Loucy (cell line): ENCODE results near the gene TRAPPC6A.

Experiments used
- H2AFZ ChIP-seq: fragments of 200-600 bp; sonication (generic); 2 replicates; pipeline ENCODE4 v1.6.0; 2016; ENCODE audit warnings: antibody characterized with exemption, mild to moderate bottlenecking, low read length, moderate library complexity
- H3F3A ChIP-seq: fragments of 200-600 bp; 2 replicates; pipeline ENCODE4 v1.6.0; 2016; ENCODE audit warnings: antibody characterized with exemption, low read depth, mild to moderate bottlenecking
- H3K27me3 ChIP-seq: fragments of 200-600 bp; sonication (generic); 2 replicates; pipeline ENCODE4 v1.6.1; 2014; ENCODE audit warnings: low read length, mild to moderate bottlenecking; ENCODE audit not compliant: insufficient read depth, poor library complexity, severe bottlenecking
- H3K36me3 ChIP-seq: fragments of 200-600 bp; sonication (generic); 2 replicates; pipeline ENCODE4 v1.6.1; 2016; ENCODE audit warnings: low read length; ENCODE audit not compliant: insufficient read depth
- H3K4me1 ChIP-seq: fragments of 200-600 bp; sonication (generic); 2 replicates; pipeline ENCODE4 v1.5.1; 2014; ENCODE audit warnings: low read length, mild to moderate bottlenecking; ENCODE audit not compliant: insufficient read depth, poor library complexity, severe bottlenecking
- H3K4me2 ChIP-seq: fragments of 200-600 bp; sonication (generic); 2 replicates; pipeline ENCODE4 v1.6.0; 2014; ENCODE audit warnings: antibody characterized with exemption, low read length, low read depth, mild to moderate bottlenecking; ENCODE audit not compliant: poor library complexity, severe bottlenecking
- H3K4me3 ChIP-seq: fragments of 200-600 bp; sonication (generic); 2 replicates; pipeline ENCODE4 v1.5.1; 2014; ENCODE audit warnings: low read length, mild to moderate bottlenecking, mixed read lengths; ENCODE audit not compliant: poor library complexity, severe bottlenecking
- H3K79me2 ChIP-seq: fragments of 200-600 bp; sonication (generic); 2 replicates; pipeline ENCODE4 v1.6.1; 2014; ENCODE audit warnings: low read length; ENCODE audit not compliant: insufficient read depth
- H3K9ac ChIP-seq: fragments of 200-600 bp; sonication (generic); 2 replicates; pipeline ENCODE4 v1.6.0; 2014; ENCODE audit warnings: mild to moderate bottlenecking, low read depth, low read length, moderate library complexity; ENCODE audit not compliant: poor library complexity, severe bottlenecking
- H3K9me2 ChIP-seq: fragments of 200-600 bp; sonication (generic); replicated peaks from 2 replicates; pipeline ENCODE4 v1.6.1; 2016; ENCODE audit warnings: low read depth, low read length, mixed read lengths
- H3K9me3 ChIP-seq: fragments of 200-600 bp; sonication (generic); 2 replicates; pipeline ENCODE4 v1.6.1; 2014; ENCODE audit warnings: mild to moderate bottlenecking, antibody characterized with exemption, low read length, low read depth; ENCODE audit not compliant: insufficient read depth
- H4K20me1 ChIP-seq: fragments of 200-600 bp; sonication (generic); 2 replicates; pipeline ENCODE4 v1.6.0; 2014; ENCODE audit warnings: antibody characterized with exemption, low read length, mild to moderate bottlenecking; ENCODE audit not compliant: insufficient read depth, poor library complexity, severe bottlenecking
- EZH2phosphoT487 ChIP-seq: fragments of 200-600 bp; IDR thresholded peaks from 2 replicates; pipeline ENCODE4 v1.6.1; 2018; ENCODE audit warnings: antibody characterized with exemption, mild to moderate bottlenecking, moderate library complexity, borderline replicate concordance
- TF ChIP-seq, protein P1 (sequence below): fragments of 200-600 bp; sonication (generic); conservative IDR thresholded peaks from 2 replicates; pipeline ENCODE4 v1.5.1; 2014; ENCODE audit warnings: mild to moderate bottlenecking, antibody characterized with exemption, low read length

The TRAPPC6A gene

DNA sequence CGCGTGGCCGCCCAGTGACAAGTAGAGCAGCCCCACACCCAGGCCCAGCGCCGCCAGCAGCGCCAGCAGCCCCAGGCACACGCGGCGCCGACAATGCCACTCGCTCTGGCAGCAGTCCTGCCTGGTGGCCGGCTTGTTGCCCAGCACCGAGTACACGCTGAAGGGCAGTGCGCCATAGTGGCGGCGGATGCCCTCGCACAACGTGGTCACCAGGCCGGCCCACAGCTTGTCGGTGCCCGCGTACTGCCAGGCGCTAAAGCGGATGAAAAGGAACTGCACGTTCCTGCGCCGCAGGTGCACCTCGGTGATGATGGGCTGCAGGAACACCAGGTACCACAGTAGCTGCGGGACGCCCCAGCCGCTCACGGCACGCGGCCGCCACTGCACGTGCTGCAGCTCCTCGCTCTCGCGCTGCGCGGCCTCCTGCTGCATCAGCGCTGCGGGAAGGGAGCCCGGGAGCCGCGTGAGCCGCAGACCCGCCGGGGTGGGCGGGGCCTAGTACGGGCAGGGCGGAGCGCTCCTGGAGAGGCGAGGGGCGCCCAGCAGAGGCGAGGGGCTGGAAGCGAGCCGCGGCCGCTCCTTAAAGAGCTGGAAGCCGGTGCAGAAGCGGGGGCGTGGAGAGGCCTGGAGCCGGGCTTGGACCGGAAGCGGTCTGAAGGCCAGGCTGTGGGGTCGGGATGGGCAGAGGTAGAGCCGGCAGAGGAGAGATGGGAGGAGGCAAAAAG is 24.5 kb downstream of the TRAPPC6A start:
- no peak overlapping the region for H3K4me2 ChIP-seq
- no peaks in the 10 kb centered on the region for H3F3A ChIP-seq
- no peak overlapping the region for H3K9ac ChIP-seq
- TF ChIP-seq EZH2phosphoT487: no peak
- TF ChIP-seq, protein P1, sequence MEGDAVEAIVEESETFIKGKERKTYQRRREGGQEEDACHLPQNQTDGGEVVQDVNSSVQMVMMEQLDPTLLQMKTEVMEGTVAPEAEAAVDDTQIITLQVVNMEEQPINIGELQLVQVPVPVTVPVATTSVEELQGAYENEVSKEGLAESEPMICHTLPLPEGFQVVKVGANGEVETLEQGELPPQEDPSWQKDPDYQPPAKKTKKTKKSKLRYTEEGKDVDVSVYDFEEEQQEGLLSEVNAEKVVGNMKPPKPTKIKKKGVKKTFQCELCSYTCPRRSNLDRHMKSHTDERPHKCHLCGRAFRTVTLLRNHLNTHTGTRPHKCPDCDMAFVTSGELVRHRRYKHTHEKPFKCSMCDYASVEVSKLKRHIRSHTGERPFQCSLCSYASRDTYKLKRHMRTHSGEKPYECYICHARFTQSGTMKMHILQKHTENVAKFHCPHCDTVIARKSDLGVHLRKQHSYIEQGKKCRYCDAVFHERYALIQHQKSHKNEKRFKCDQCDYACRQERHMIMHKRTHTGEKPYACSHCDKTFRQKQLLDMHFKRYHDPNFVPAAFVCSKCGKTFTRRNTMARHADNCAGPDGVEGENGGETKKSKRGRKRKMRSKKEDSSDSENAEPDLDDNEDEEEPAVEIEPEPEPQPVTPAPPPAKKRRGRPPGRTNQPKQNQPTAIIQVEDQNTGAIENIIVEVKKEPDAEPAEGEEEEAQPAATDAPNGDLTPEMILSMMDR: no peak
- no peak overlapping the region for H2AFZ ChIP-seq
- no peaks in the 10 kb centered on the region for H3K4me1 ChIP-seq
- H4K20me1 ChIP-seq: no peaks in the 10 kb centered on the region
- no peaks in the 10 kb centered on the region for H3K9me2 ChIP-seq
- no peaks in the 10 kb centered on the region for H3K27me3 ChIP-seq
- no peaks in the 10 kb centered on the region for H3K79me2 ChIP-seq
- H3K9me3 ChIP-seq: no peaks in the 10 kb centered on the region
- H3K4me3 ChIP-seq: no peak overlapping the region
- no peaks in the 10 kb centered on the region for H3K36me3 ChIP-seq

DNA sequence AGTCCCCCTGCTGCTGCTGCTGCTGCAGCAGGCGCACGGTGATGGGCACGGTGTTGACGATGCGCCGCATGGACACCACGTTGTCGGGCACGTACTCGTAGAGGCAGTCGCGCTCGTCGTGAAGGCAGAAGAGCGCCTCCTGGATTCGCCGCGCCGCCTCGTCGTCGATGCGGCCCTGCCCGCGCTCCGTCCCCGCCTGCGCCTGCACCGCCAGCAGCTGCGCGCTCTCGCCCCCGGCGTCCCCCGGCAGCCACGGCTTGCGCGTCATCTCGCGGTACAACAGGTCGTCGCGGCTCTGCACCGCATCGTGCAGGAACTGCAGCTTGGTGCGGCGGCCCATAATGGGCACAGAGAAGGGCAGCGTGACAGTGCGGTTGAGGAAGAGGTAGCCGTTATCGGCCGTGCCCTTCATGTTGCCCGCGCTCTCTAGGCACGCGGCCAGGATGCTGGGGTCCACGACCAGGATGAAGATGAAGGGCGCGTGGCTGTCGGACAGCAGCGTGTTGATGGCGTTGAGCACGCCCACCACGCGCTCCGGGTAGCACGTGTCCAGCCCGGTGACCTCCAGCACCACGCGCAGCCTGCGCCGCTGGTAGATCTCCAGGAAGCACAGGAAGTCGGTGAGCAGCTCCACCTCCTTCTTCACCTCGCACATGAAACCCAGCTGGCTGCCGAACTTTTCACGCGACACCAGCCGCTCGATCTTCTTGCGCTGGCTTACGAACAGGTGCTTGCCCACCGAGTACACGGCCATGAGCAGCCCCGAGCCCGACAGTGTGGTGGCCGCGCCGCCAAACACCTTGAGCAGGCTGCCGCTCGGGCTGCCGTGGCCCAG is 25.3 kb downstream of the TRAPPC6A start:
- Histone ChIP-seq H3F3A (no peaks in the 10 kb centered on the region), H3K9me3 (no peaks in the 10 kb centered on the region), H3K27me3 (no peaks in the 10 kb centered on the region), H3K36me3 (no peaks in the 10 kb centered on the region), H4K20me1 (no peaks in the 10 kb centered on the region), H3K9ac (no peak overlapping the region), H3K79me2 (no peaks in the 10 kb centered on the region), H2AFZ (no peak overlapping the region), H3K4me3 (no peak overlapping the region), H3K9me2 (no peaks in the 10 kb centered on the region), H3K4me2 (no peak overlapping the region), H3K4me1 (no peaks in the 10 kb centered on the region)
- TF ChIP-seq, protein P1: no peak
- no peak for TF ChIP-seq EZH2phosphoT487

DNA sequence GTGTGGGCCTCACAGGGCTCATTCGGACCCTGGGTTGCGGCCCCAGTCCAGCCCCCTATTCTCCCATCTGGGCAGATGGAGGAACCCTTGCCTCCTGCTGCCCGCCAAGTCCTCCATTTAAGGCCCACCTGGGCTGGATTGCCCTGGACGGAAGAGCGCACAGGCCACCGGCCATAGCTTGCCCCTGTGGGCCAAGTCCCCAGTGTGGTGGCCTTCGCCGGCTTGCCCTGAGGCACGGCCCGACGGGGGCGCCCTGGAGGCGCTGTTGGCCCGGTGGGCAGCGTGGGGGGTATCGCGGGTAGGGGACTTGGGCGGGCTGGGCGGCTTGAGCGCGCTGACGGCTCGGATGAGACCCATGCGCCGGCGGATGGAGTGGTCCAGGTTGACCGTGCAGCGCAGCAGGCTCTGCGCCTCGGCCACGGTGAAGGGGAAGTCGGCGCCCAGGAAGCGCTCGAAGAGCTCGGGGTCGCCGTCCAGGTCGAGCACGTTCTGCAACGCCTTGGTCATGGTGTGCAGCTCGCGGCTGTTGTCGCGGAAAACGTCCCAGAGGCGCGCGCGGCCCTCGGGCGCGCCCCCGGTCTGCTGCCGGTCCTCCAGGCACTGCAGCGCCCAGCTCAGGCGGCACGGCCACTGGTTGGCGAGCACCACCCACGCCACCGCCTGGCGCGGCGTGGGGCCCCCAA is 26.1 kb downstream of the TRAPPC6A start:
- no peaks in the 10 kb centered on the region for H4K20me1 ChIP-seq
- no peak overlapping the region for H2AFZ ChIP-seq
- H3K4me3 ChIP-seq: no peak overlapping the region
- TF ChIP-seq EZH2phosphoT487: no peak
- TF ChIP-seq, protein P1: no peak
- no peaks in the 10 kb centered on the region for H3K4me1 ChIP-seq
- no peaks in the 10 kb centered on the region for H3K9me3 ChIP-seq
- H3K9me2 ChIP-seq: no peaks in the 10 kb centered on the region
- no peaks in the 10 kb centered on the region for H3F3A ChIP-seq
- H3K36me3 ChIP-seq: no peaks in the 10 kb centered on the region
- H3K79me2 ChIP-seq: no peaks in the 10 kb centered on the region
- H3K9ac ChIP-seq: no peak overlapping the region
- no peaks in the 10 kb centered on the region for H3K27me3 ChIP-seq
- H3K4me2 ChIP-seq: no peak overlapping the region
